GM10847 (cell line): ENCODE results near the gene ITIH1.

Experiments
- POLR2A ChIP-seq: IDR thresholded peaks from 2 replicates; pipeline ENCODE4 v1.6.1; 2011; ENCODE audit not compliant: insufficient read length; ENCODE audit errors: extremely low read depth

Gene ITIH1

DNA sequence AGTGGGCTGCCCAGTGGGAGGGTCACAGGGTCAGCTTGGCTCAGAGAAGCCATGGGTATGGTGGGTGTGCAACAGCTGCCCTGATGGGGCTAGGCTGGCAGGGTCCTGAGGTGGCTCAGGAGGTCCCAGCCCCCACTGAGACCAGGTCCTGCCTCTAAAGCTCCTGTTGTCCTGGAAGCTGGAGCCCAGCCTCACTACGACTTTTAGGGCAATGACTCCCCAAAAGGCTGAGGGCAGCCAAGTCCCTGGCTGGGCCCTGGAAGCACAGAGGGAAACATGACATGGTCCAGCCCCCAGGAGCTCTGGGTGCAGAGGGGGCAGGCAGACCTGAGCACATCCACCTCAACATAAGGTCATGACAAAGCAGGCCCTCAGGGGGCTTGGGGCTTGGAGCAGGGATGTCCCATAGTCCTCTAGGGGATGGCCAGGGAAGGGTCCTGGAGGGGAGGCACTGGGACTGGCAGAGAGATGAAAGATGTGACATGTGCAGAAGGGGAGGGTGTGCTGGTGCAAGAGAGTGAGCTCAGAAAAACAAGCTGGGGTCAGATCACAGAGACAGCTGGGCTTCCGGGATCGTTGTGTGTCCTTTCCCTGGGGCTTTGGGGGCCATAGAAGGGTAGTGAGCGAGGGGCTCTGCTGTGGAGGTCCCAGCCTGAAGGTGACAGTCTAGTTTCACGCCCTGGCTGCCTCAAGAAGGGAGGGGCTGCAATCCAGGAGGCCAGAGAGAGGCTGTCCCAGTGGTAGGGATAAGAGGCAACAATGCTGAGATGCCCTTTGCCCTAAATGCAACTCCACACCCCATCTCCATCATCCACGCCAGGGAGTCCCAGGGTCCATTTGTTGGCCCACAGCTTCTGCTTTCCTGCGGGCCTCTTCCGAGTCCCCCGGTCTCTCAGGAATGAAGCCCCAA is 16.6 kb downstream of the ITIH1 start:
- no peak for TF ChIP-seq POLR2A

DNA sequence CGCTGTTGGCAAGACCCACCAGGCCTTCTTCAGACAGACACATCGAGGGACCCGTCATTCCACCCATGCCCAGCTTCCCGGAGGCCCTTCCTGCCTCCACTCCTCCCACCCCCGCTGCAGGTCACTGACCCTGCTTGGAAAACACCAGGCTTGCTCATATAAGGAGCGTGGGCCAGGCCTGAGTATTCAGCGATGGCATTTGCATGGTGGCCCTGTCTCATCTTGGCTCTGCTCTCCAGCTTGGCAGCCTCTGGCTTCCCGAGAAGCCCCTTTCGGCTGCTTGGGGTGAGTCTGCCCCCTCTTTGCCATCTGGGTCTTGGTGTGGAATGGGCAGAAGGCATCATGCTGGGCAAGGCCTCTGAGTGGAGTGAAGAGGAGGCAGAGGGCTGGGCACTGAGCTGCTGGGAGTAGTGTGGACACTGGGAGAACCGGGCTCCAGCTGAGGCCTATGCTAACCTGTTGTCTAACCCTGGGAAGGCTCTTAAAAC is 17.3 kb downstream of the ITIH1 start, which contains the start of gene ITIH3:
Gene ITIH3, plus strand, starts transcription at position 185 of the 488 bp plus-strand sequence. Its CDS starts 8 bp downstream, at position 193.
- TF ChIP-seq POLR2A: no peak

DNA sequence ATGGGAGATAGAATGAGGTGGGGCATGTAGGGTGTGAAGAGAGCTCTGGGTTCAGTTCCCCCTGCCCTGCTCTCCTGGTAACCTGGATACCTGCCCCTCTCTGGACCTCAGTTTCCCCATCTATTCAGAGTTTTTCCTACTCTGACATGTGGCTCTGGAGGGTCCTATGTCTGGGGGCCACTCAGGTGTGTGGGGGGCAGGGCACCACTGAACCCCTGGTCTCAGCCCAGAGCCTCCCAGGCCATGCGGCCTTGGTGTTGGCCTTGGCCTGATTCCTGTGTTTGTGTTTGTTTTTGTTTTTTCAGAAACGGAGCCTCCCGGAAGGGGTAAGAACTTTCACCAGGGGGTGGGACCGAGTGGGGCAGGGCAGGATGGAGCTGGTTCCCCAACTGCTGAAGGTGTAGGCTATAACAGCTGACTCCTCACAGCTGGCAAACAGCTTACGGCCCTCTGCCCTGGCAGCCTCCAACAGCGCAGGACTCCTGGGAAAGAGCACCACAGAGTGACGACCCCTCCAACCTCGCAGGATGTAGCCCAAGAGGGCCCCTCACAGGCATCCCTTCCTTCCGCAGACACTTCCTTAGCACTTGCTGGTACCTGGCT is 18.0 kb downstream of the ITIH1 start:
- TF ChIP-seq POLR2A: no peak

DNA sequence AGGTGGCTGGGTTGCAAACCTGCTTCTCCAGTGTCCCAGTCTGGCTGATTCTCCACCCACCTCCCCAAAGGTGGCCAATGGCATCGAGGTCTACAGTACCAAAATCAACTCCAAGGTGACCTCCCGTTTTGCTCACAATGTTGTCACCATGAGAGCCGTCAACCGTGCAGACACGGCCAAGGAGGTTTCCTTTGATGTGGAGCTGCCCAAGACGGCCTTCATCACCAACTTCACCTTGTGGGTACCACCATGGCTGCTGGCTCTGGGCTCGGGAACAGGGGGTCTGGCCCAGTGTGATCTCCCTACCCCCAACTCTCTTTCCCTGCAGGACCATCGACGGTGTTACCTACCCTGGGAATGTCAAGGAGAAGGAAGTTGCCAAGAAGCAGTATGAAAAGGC is 19.0 kb downstream of the ITIH1 start:
- no peak for TF ChIP-seq POLR2A

DNA sequence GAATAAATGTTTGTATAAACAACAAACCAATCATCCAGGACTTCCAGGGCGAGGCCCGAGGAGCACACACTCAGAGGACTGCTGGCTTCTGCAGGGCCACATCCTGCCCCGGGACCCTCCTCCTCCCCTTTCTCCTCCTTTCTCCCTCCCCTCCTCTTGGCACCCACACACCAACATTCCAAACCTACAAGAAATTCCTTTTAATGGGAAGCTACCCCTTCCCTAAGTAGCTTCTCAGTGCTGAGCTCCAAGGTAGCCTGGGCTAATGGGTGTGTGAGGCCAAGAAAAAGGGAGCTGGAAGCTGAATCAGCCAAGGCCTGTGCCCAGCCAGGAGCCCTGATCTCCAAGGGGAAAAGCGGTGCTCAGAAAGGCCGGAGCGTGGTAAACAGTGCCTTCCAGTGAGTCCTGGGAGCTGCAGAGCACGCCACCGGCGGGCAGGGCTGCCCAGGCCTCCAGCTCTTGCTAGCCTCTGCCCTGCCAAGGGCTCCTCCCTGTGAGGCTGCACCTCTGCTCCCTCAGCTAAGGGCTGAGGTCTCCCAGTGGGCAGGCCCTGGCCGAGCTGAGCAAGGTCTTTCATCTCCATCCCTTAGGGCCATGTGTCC is 21.1 kb downstream of the ITIH1 start:
- TF ChIP-seq POLR2A: no peak

DNA sequence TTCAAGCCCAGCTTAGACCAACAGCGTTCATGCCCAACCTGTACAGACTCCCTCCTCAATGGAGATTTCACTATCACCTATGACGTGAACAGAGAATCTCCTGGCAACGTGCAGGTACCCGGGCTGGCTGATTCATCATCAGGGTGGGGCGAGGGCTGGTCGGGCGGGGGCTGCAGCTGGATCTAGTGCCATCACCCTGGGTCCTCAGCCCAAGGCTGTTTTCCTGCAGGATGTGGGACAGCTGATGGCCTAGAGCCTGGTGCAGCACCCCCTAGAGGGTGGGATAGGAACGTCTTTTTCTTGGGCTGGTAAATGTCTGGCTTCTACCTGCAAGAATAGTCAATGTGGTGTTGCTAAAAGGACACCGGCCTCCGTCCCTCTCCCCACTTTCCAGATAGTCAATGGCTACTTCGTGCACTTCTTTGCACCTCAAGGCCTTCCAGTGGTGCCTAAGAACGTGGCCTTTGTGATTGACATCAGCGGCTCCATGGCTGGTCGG is 21.6 kb downstream of the ITIH1 start:
- no peak for TF ChIP-seq POLR2A

DNA sequence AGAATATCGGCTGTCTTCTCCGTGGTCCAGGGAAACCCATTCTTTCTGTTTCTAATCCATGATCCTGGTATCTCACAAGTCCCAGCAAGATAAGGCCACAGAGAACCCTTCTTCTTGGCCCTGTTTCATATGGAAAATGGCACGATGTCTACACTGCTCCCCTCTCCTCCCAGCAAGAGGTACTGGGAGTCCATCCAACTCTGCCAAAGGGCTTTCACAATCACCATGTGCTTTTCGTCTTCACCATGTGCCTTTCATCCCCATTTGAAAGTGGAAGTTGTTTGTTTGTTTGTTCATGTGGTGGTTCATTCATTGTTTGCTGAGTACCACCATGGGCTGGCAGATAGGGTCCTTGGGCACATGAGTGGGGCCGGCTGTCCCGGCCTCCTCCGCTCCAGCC is 22.7 kb downstream of the ITIH1 start:
- TF ChIP-seq POLR2A: no peak

DNA sequence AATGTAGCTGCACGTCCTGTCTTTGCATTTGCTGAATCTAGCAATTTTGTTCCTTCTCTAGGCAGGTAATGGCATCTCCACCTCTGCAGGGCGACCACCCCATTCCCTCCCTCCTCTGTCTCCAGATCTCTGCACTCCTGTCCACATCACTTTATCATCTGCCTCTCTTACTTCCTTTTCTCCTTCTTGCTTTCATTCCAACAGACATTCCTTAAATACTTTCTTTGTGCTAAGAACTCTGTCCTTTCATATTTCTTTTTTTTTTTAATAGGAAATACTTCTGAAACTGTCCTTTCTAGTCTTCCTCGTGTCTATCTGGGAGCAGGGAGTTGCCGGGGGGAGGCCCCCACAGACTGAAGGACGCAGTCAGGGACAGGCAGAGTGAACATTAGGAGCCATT is 24.4 kb downstream of the ITIH1 start:
- TF ChIP-seq POLR2A: no peak

DNA sequence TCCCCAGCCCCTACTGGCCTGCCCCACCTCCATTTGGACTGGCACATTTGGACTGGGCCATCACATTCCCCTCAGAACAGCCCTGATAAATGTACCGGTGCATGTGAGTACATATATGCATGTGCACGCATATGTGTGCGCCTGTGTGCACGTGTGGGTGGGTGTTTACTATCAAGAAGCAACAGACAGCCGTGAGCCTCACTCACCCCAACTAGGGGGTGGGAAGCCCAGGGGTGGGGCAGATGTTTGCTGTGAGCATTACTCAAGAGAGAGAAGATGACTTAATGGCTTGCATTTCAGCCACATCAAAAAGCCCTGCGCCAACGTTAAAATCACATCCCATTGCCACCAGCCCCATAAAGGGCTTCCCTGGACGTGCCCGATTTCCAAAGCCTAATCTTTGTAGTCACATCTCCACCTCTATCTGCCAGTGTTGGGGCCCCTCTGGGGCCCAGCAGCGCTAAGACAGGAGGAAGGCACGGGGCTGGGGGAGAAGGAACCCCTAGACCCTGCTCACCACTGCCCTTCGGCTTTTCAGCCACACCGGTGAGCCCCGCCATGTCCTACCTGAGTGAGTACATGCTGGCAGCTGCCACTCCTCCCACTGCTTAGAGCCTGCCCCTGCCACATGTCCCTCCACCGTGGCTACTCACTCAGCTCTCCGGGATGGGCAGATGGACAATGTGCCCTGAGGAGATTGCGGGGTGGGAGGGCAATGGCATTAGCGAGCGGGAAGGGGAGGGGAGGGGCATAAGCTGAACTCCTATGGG is 28.1 kb downstream of the ITIH1 start:
- no peak for TF ChIP-seq POLR2A

DNA sequence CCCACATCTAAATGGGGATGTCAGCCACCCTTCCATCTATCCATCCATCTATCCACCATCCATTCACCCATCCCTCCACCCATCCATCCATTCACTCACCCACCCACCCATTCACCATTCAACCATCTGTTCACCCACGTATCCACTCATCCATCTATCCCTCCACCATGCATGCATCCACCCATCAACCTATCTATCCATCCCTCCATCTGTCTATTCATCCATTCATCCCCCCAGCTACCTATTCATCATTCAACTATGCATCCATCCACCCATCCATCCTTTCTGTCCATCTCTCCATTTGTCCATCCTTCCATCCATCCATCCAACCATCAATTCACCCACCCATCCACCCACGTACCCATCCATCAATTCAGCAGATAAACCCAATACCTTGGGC is 31.8 kb downstream of the ITIH1 start:
- no peak for TF ChIP-seq POLR2A

DNA sequence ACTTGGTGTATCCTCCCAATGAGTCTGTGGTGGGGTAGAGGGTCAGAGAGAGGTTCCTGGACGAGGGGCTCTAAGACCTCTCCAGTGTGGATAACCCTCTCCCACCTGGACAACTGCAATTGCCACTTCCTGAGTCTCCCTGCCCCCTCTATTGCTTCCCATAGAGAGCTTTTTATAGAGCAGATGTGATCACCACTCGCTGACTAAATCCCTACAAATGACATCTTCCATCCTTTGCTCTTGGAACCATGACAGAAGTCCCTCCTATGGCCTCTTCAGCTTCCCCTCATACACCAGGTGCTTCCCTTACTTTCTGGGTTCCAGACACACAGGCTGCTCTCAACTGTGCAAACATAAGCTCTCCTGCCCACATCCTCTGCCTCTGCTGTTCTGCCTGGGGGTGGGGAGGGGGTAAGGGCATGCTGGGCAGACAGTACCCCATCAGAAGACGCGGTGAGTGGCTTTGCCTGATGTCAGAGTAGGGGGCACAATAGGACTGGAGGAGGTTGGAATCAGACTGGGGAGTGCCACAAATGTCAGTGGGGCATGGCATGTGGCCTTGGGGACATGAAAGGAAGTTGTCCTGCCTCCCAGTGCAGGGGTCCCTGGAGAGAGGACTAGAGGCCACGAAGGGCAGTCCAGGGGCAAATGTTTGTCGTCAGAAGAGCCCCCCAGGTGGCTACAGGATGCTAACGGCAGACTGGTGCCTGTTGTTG is 32.4 kb downstream of the ITIH1 start:
- no peak for TF ChIP-seq POLR2A

DNA sequence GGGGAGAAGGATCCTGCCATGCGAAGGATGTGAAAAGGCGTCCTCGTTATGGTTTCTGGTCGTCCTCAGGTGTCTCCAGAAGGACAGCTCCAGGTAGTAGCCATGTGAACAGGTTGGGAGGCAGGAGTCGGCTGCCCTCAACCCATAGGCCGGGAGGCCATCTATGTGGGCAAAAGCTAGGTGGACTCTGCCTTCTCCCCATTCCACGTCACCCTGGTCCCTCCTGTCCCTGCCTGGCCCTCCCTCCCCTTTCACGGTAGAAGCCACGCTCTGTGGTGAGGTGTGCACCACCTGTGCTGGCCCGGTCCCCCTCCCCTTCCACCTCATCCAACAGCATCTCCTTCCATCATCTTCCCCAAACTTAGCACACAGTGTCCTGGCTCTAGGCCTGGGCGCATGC is 33.5 kb downstream of the ITIH1 start:
- TF ChIP-seq POLR2A: no peak

DNA sequence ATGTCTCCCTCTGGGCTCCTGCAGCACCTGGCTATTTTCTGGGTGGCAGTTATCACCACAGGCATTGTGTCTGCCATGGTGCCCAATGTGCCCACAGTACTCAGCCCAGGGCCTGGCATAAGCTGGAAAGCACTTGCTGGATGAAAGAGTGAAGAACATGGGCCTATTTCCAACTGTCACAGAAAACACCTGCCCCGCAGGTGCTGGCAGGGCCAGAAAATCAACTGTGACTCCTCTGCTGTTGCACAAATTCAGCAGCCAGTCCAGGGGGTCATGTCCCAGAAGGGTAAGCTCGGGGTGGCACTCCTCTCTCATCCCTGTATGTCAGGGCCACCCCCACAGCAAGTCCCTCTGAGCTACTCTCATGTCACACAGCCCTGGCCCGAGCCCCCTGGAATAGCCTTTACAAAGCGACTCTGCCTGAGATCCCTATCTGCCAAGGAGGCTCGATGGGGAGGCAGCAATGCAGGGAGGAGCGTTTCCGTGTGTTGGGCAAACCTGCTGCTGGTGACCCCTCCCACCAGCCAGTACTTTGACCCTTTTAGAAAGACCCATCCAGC is 34.1 kb downstream of the ITIH1 start:
- TF ChIP-seq POLR2A: no peak

DNA sequence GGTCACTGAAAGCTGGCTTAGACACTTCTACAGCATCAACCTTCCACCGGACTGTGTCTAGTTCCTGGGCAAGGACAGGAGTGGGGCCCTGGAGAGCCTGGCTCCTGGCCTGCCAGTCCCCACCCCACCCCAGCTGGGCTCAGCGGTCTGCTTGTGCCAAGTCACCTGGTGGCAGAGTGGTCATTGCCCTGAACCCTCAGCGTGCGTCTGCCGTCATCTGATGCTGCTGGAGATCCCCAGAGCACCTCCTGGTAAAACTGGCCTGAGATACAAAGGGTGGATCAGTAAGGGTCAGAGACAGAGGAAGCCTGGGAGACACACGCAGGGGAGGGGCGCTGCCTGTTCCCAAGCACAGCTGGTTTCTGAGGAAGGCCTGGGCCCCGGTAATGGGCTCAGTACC is 36.4 kb downstream of the ITIH1 start:
- no peak for TF ChIP-seq POLR2A
